Trophoblast cell (in vitro differentiated cells and primary cell): ENCODE data around the gene SH2B3.
A peak's percentile ranks its signal among the peaks of the same experiment; 100 is the strongest.

Experiments used
- DNase-seq, 2 donors: peaks; one replicate each; pipeline ENCODE4 v3.0.0-alpha.2; 2016
- H2AFZ ChIP-seq: 2 replicates; pipeline ENCODE4 v1.6.1; 2013; ENCODE audit warnings: low read length, moderate library complexity, mild to moderate bottlenecking; ENCODE audit not compliant: insufficient read depth, poor library complexity
- H2AK5ac ChIP-seq: 2 replicates; pipeline ENCODE4 v1.6.1; 2013; ENCODE audit warnings: mild to moderate bottlenecking, low read length
- H2BK120ac ChIP-seq: 2 replicates; pipeline ENCODE4 v1.6.1; 2013; ENCODE audit warnings: low read length, mild to moderate bottlenecking, moderate library complexity; ENCODE audit not compliant: insufficient read depth, poor library complexity
- H2BK12ac ChIP-seq: 2 replicates; pipeline ENCODE4 v1.6.1; 2013; ENCODE audit warnings: mild to moderate bottlenecking, low read length, moderate library complexity
- H2BK5ac ChIP-seq: 2 replicates; pipeline ENCODE4 v1.6.1; 2013; ENCODE audit warnings: low read length, low read depth, moderate library complexity, mild to moderate bottlenecking; ENCODE audit not compliant: poor library complexity
- H3K14ac ChIP-seq: 2 replicates; pipeline ENCODE4 v1.6.1; 2013; ENCODE audit warnings: mild to moderate bottlenecking, low read length
- H3K18ac ChIP-seq: 2 replicates; pipeline ENCODE4 v1.6.1; 2013; ENCODE audit warnings: mild to moderate bottlenecking, low read length
- H3K23ac ChIP-seq: 2 replicates; pipeline ENCODE4 v1.6.1; 2013; ENCODE audit warnings: low read length
- H3K27ac ChIP-seq: 2 replicates; pipeline ENCODE4 v1.5.1; 2013; ENCODE audit warnings: low read depth, mild to moderate bottlenecking, inconsistent platforms, low read length, moderate library complexity
- H3K27me3 ChIP-seq: 2 replicates; pipeline ENCODE4 v1.6.1; 2013; ENCODE audit warnings: inconsistent platforms, mild to moderate bottlenecking, low read length, moderate library complexity; ENCODE audit not compliant: insufficient read depth
- H3K36me3 ChIP-seq, 2 experiments: 1 replicate in 1 of 2; 2 replicates in 1 of 2; pipeline ENCODE4 v1.6.1; 2013; ENCODE audit warnings: low read length in 2 of 2, mild to moderate bottlenecking in 2 of 2, moderate library complexity in 1 of 2; ENCODE audit not compliant: insufficient read depth in 2 of 2, control insufficient read depth in 1 of 2
- H3K4ac ChIP-seq: 2 replicates; pipeline ENCODE4 v1.6.1; 2013; ENCODE audit warnings: low read depth, mild to moderate bottlenecking, low read length, moderate library complexity
- H3K4me1 ChIP-seq, 2 experiments: 1 replicate in 1 of 2; 2 replicates in 1 of 2; pipeline ENCODE4 v1.6.1; 2013; ENCODE audit warnings: low read length in 2 of 2, mild to moderate bottlenecking in 2 of 2, moderate library complexity in 1 of 2; ENCODE audit not compliant: insufficient read depth in 2 of 2, control insufficient read depth in 1 of 2
- H3K4me2 ChIP-seq: 2 replicates; pipeline ENCODE4 v1.6.1; 2013; ENCODE audit warnings: inconsistent platforms, mild to moderate bottlenecking, low read length, moderate library complexity
- H3K4me3 ChIP-seq: 2 replicates; pipeline ENCODE4 v1.5.1; 2013; ENCODE audit warnings: mild to moderate bottlenecking, low read depth, low read length, inconsistent platforms
- H3K79me1 ChIP-seq: one replicate; pipeline ENCODE4 v1.6.1; 2013; ENCODE audit warnings: low read length
- H3K79me2 ChIP-seq: 2 replicates; pipeline ENCODE4 v1.6.1; 2013; ENCODE audit warnings: low read length, mild to moderate bottlenecking; ENCODE audit not compliant: control insufficient read depth, insufficient read depth, poor library complexity
- H3K9ac ChIP-seq: 2 replicates; pipeline ENCODE4 v1.6.1; 2013; ENCODE audit warnings: mild to moderate bottlenecking, low read length
- H3K9me3 ChIP-seq: 2 replicates; pipeline ENCODE4 v1.6.1; 2013; ENCODE audit warnings: low read depth, mild to moderate bottlenecking, control low read depth, inconsistent platforms, low read length; ENCODE audit not compliant: insufficient read depth
- H4K12ac ChIP-seq: 2 replicates; pipeline ENCODE4 v1.6.1; 2013; ENCODE audit warnings: low read depth, mild to moderate bottlenecking, low read length, moderate library complexity
- H4K8ac ChIP-seq: 2 replicates; pipeline ENCODE4 v1.6.1; 2013; ENCODE audit warnings: low read depth, mild to moderate bottlenecking, low read length, moderate library complexity
- H4K91ac ChIP-seq: one replicate; pipeline ENCODE4 v1.6.1; 2013; ENCODE audit warnings: low read depth, mild to moderate bottlenecking, low read length, moderate library complexity
- whole genome bisulfite sequencing: extraction: QIAGEN DNeasy Blood & Tissue Kit; methylation state at CpG from one replicate; pipeline ENCODE4 v1.1.7; 2013; ENCODE audit warnings: missing lambda C conversion rate; ENCODE audit not compliant: insufficient read length, insufficient coverage; ENCODE audit errors: extremely low coverage; 5-methylcytosine and 5-hydroxymethylcytosine counted together

SH2B3 gene

DNA sequence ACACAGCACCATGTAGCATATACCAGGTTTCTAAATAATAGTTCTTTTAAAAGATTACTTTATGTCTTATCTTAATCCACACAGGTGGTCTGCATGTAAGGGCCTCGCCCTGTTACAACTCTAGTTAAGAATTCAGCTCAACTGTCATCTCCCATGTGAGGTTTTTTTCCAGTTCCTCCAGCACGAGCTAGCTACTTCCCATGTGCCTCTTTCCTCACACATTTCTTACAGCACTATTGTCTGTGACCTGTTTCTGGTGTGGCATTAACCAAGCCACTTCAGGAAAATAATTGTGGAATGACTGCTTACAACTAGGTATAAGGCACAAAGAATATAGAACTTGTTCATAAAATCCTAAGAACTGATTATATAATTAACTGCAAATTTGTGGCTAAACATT, 65.5 kb downstream of the SH2B3 start:
- H3K36me3 ChIP-seq, result peaks cover 20 to 21% of the 10 kb centered on the region in 2 experiments
- no peaks in the 10 kb centered on the region for H3K27me3 ChIP-seq
- no peak overlapping the region for H2AK5ac ChIP-seq
- no peak for DNase-seq
- no peak overlapping the region for H4K91ac ChIP-seq
- no peak overlapping the region for H3K9ac ChIP-seq
- WGBS, result no CpG with 5 or more reads among the region's 2 CpGs
- H3K23ac ChIP-seq, result no peak overlapping the region
- H3K79me2 ChIP-seq, result no peaks in the 10 kb centered on the region
- no peak overlapping the region for H2AFZ ChIP-seq
- H3K79me1 ChIP-seq, result no peaks in the 10 kb centered on the region
- no peak overlapping the region for H2BK5ac ChIP-seq
- no peak overlapping the region for H3K4ac ChIP-seq
- H3K27ac ChIP-seq, result no peak overlapping the region
- no peak overlapping the region for H4K8ac ChIP-seq
- no peaks in the 10 kb centered on the region for H3K4me1 ChIP-seq
- H2BK12ac ChIP-seq, result no peak overlapping the region
- no peak overlapping the region for H3K4me3 ChIP-seq
- no peak overlapping the region for H2BK120ac ChIP-seq
- H3K4me2 ChIP-seq, result no peak overlapping the region
- no peak overlapping the region for H4K12ac ChIP-seq
- no peak overlapping the region for H3K18ac ChIP-seq
- H3K14ac ChIP-seq, result no peak overlapping the region
- H3K9me3 ChIP-seq, result no peaks in the 10 kb centered on the region

DNA sequence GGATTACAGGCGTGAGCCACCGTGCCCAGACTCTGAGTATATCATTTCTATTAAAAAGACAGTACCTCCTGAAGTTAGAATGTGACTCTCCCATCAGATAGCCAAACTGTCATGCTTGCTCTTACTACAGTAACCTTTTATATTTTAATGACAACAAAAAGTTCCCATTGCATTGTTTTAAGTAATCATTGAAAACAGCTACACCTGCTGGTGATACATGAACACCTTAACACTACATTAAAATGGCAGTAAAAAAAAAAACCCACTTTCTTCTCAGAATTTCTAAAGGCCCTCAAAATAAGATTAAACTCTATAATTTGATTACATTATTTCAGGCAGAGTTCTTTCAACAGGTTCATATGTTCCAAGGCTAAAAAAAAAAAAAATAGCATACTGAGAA, 76.7 kb downstream of the SH2B3 start:
- peaks cover 35% of the 10 kb centered on the region in 2 experiments for H3K36me3 ChIP-seq
- no peak overlapping the region for H3K27ac ChIP-seq
- H3K23ac ChIP-seq, result no peak overlapping the region
- no peaks in the 10 kb centered on the region for H3K27me3 ChIP-seq
- H3K14ac ChIP-seq, result no peak overlapping the region
- H3K4ac ChIP-seq, result no peak overlapping the region
- no peaks in the 10 kb centered on the region for H3K9me3 ChIP-seq
- WGBS, result no CpG with 5 or more reads among the region's 2 CpGs
- no peak overlapping the region for H2AK5ac ChIP-seq
- no peaks in the 10 kb centered on the region for H3K79me1 ChIP-seq
- no peak overlapping the region for H4K91ac ChIP-seq
- no peak overlapping the region for H3K9ac ChIP-seq
- no peak overlapping the region for H3K4me3 ChIP-seq
- DNase-seq, result peak in 1 of 2 donors; percentile 5
- H4K12ac ChIP-seq, result no peak overlapping the region
- no peaks in the 10 kb centered on the region for H3K79me2 ChIP-seq
- no peak overlapping the region for H2BK12ac ChIP-seq
- H2BK120ac ChIP-seq, result no peak overlapping the region
- H3K4me1 ChIP-seq, result no peaks in the 10 kb centered on the region
- H4K8ac ChIP-seq, result no peak overlapping the region
- no peak overlapping the region for H2BK5ac ChIP-seq
- H3K18ac ChIP-seq, result no peak overlapping the region
- no peak overlapping the region for H2AFZ ChIP-seq
- H3K4me2 ChIP-seq, result no peak overlapping the region

GRCh38 chr12:111488271-111488670, 82.5 kb downstream of the SH2B3 start:
- H2AK5ac ChIP-seq, result no peak overlapping the region
- no peak overlapping the region for H3K4ac ChIP-seq
- no peak overlapping the region for H2AFZ ChIP-seq
- no peaks in the 10 kb centered on the region for H3K79me1 ChIP-seq
- H4K91ac ChIP-seq, result no peak overlapping the region
- H3K79me2 ChIP-seq, result no peaks in the 10 kb centered on the region
- H4K8ac ChIP-seq, result no peak overlapping the region
- no peak overlapping the region for H3K27ac ChIP-seq
- H2BK120ac ChIP-seq, result no peak overlapping the region
- H4K12ac ChIP-seq, result no peak overlapping the region
- no peak overlapping the region for H3K18ac ChIP-seq
- no peak overlapping the region for H3K4me2 ChIP-seq
- H2BK5ac ChIP-seq, result no peak overlapping the region
- H3K14ac ChIP-seq, result no peak overlapping the region
- H3K23ac ChIP-seq, result no peak overlapping the region
- DNase-seq, result no peak
- no peak overlapping the region for H2BK12ac ChIP-seq
- H3K4me3 ChIP-seq, result no peak overlapping the region
- no peaks in the 10 kb centered on the region for H3K27me3 ChIP-seq
- no peak overlapping the region for H3K9ac ChIP-seq
- no CpG with 5 or more reads among the region's 4 CpGs for WGBS
- H3K4me1 ChIP-seq, result no peaks in the 10 kb centered on the region
- H3K36me3 ChIP-seq, result peaks cover 37 to 52% of the 10 kb centered on the region in 2 experiments
- no peaks in the 10 kb centered on the region for H3K9me3 ChIP-seq

DNA sequence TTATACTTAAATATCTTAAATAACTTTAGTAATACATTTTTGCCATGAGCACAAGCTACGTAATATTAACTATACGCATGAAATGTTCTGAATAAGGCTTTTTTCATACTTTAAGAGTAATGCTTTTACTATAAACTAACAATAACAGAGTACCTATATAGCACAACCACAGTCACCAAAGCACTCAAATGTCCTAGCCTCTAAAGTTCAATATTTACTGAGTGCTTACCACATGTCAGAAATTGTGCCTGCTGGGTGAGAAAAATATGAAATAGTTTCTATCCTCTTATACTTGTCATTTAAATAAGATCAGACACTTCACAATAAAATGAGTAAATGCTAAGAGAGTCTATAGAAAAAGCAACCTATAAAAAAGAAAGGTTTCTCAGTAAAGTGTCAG, 83.1 kb downstream of the SH2B3 start:
- Histone ChIP-seq H3K27ac (no peak overlapping the region), H3K9ac (no peak overlapping the region), H3K79me1 (no peaks in the 10 kb centered on the region), H4K8ac (no peak overlapping the region), H2BK12ac (no peak overlapping the region), H3K4me3 (no peak overlapping the region), H3K27me3 (no peaks in the 10 kb centered on the region), H3K14ac (no peak overlapping the region), H2BK120ac (no peak overlapping the region), H3K9me3 (no peaks in the 10 kb centered on the region), H4K91ac (no peak overlapping the region), H3K79me2 (no peaks in the 10 kb centered on the region), H2BK5ac (no peak overlapping the region), H3K4ac (no peak overlapping the region), H3K4me1 (no peaks in the 10 kb centered on the region), H3K23ac (no peak overlapping the region), H4K12ac (no peak overlapping the region), H3K36me3 (peaks cover 34 to 49% of the 10 kb centered on the region in 2 experiments), H2AK5ac (no peak overlapping the region), H2AFZ (no peak overlapping the region), H3K18ac (no peak overlapping the region), H3K4me2 (no peak overlapping the region)
- DNase-seq, result no peak
- no CpG with 5 or more reads among the region's 2 CpGs for WGBS
